C4-2B (cell line): ENCODE measurements around the gene WDR73.

Source experiments
- H3K27ac ChIP-seq: fragments of 450-650 bp; 2 replicates; pipeline ENCODE4 v1.5.1; 2017
- ZFX ChIP-seq: fragments of 450-650 bp; IDR thresholded peaks from 2 replicates; pipeline ENCODE4 v1.6.1; 2017
- TF ChIP-seq, protein P1 (sequence below): fragments of 450-650 bp; conservative IDR thresholded peaks from 2 replicates; pipeline ENCODE4 v1.5.1; 2017; ENCODE audit warnings: mild to moderate bottlenecking

The WDR73 gene

DNA sequence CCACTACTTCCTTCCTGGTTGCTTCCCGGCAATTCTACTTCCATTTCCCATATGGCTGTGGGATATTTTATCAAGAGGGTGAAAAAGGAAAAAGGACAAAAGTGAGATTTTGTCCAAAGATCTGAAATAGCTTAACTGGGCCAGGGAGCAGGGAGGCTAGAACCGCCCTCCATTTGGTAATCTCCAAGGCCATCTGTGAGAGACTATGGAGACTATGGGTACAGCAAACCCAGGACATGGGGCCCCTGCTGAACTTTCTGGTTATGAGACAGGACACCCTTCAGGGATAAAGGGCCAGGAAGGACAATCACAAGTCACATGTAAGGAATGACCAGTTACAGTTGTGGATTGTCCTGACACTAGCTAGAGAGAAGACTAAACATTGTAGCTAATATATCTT, 29.0 kb downstream of the WDR73 start:
- H3K27ac ChIP-seq = no peak overlapping the region
- TF ChIP-seq, protein P1, sequence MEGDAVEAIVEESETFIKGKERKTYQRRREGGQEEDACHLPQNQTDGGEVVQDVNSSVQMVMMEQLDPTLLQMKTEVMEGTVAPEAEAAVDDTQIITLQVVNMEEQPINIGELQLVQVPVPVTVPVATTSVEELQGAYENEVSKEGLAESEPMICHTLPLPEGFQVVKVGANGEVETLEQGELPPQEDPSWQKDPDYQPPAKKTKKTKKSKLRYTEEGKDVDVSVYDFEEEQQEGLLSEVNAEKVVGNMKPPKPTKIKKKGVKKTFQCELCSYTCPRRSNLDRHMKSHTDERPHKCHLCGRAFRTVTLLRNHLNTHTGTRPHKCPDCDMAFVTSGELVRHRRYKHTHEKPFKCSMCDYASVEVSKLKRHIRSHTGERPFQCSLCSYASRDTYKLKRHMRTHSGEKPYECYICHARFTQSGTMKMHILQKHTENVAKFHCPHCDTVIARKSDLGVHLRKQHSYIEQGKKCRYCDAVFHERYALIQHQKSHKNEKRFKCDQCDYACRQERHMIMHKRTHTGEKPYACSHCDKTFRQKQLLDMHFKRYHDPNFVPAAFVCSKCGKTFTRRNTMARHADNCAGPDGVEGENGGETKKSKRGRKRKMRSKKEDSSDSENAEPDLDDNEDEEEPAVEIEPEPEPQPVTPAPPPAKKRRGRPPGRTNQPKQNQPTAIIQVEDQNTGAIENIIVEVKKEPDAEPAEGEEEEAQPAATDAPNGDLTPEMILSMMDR = no peak
- TF ChIP-seq ZFX = no peak

DNA sequence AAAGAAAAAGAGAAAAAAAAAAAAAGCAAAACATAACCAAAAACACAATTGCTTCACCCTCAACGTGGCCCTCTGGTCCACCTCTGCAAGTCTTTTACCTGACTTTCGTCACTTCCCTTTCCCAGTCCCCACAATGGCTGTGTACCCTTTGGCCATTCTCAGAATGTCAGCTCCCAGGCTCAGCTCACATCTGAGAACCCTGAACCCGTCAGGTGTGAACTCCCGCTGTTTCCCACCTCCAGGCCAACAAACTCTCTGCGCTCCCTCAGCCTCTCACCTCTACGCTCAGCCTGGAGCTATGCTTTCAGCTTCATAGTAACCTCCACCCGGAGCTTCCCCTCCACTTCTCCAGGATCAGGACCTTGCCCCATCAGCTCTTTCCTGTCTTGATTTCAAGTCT, 29.7 kb downstream of the WDR73 start:
- no peak overlapping the region for H3K27ac ChIP-seq
- TF ChIP-seq, protein P1 = no peak
- no peak for TF ChIP-seq ZFX

DNA sequence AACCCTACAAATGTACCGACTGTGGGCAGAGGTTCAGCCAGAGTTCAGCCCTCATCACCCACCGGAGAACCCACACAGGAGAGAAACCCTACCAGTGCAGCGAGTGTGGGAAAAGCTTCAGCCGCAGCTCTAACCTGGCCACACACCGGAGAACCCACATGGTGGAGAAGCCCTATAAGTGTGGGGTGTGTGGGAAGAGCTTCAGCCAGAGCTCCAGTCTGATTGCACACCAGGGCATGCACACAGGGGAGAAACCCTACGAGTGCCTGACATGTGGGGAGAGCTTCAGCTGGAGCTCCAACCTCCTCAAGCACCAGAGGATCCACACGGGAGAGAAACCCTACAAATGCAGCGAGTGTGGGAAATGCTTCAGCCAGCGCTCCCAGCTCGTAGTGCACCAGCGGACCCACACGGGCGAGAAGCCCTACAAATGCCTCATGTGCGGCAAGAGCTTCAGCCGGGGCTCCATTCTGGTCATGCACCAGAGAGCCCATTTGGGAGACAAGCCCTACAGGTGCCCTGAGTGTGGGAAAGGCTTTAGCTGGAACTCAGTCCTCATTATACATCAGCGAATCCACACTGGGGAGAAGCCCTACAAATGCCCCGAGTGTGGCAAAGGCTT, 32.6 kb downstream of the WDR73 start:
- no peak overlapping the region for H3K27ac ChIP-seq
- no peak for TF ChIP-seq ZFX
- TF ChIP-seq, protein P1 = no peak

DNA sequence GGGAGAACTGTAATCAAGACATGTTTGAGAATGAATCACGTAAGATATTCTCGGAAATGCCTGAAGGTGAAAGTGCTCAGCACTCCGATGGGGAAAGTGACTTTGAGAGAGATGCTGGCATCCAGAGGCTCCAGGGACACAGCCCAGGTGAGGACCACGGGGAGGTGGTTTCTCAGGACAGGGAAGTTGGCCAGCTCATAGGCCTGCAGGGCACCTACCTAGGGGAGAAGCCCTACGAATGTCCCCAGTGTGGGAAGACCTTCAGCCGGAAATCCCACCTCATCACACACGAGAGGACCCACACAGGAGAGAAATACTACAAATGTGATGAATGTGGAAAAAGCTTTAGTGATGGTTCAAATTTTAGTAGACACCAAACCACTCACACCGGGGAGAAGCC, 33.5 kb downstream of the WDR73 start:
- TF ChIP-seq, protein P1 = no peak
- TF ChIP-seq ZFX = no peak
- no peak overlapping the region for H3K27ac ChIP-seq

DNA sequence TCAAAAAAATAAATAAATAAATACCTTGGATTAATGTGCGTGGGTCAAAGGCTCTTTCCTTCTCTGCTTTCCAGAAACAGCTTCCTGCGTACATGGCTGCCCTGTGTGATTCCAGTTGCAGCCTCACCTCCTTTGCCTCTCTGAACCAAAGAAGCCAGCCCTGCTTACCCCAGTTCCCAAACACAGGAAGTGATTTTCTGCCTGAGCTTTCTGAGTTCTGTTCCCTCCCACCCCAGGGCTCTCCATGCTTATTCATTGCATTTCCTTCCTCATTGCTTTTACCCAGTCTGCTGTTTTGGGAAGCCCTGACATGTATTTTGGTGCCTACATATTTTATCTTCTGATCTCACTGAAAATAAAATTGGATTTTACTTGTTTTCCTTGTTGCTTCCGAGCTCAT, 37.8 kb downstream of the WDR73 start:
- H3K27ac ChIP-seq = no peak overlapping the region
- TF ChIP-seq, protein P1 = no peak
- TF ChIP-seq ZFX = no peak

DNA sequence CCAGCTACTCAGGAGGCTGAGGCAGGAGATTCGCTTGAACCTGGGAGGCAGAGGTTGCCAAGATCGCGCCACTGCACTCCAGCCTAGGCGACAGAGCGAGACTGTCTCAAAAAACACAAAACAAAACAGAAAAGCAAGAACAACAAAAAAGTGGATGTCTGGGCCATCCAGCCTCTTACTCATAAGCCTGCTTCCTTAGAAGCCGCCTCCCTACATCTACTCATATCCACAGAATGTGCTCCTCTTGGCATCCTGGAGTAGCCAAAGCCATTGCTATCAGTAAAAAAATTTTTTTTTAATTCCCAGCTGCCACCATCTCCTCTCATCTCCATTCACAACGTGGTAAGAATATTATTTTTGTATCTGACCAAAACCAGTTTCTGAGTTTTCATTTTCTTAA, 42.5 kb downstream of the WDR73 start:
- no peak for TF ChIP-seq ZFX
- TF ChIP-seq, protein P1 = no peak
- no peak overlapping the region for H3K27ac ChIP-seq

DNA sequence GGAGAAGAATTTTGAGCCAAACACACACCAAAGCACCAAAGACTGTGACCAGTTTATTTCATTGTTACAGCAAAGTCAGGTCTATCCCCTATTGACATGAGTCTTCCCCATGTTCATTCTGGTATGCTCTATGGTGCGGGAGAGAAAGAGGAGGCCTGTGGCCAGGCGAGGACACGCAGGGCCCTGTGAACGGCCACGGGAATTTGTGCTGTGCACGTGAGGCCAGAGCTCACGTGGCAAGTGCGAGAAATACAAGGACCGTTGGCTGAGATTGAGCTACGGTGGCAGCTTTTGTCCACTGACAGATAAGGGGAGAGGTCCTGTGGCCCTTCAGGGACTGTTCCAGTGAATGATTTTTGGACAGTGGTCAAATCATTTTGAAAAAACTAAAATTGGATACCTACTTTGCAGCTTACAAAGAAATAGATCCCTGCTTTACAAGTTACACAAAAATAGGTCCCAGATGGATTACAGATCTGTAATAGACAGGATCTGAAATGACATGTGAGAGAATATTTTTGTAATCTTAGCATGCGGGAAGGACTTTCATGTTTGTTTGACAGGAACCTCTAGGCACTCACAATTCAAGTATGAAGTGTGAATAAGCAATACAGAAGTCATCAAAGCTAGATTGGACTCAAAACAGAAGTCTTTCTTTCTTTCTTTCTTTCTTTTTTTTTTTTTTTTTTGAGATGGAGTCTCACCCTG, 44.1 kb downstream of the WDR73 start:
- TF ChIP-seq, protein P1 = no peak
- TF ChIP-seq ZFX = no peak

More for the DNA sequence above, 44.1 kb downstream of the WDR73 start:
- H3K27ac ChIP-seq = no peak overlapping the region
